ENCODE results near the gene MAPK7.

MAPK7 gene

GRCh38 chr17:19365833-19366636 lies 12.3 kb upstream of the MAPK7 start:
- no peaks in the 10 kb centered on the region for H3K36me3 ChIP-seq (ENCODE audit: control insufficient read depth, insufficient read depth, low read length)
- H3K27me3 ChIP-seq (replicated peaks; ENCODE audit: control insufficient read depth, insufficient read depth, low read length) = no peaks in the 10 kb centered on the region; the same call in 1 of the 2 replicates
- TF ChIP-seq CTCF (IDR thresholded peaks at IDR 0.05; ENCODE audit: insufficient read depth, low read length, poor library complexity, severe bottlenecking) = no peak
- H3K4me3 ChIP-seq (replicated peaks; ENCODE audit: low read depth, low read length) = no peak overlapping the region
- no peak for DNase-seq (ENCODE audit: extremely low read depth, insufficient read length)

- no peak for TF ChIP-seq CTCF (IDR thresholded peaks at IDR 0.05; ENCODE audit: insufficient read depth, low read length, poor library complexity, severe bottlenecking)
- H3K4me3 ChIP-seq (replicated peaks; ENCODE audit: low read depth, low read length) = no peak overlapping the region
- DNase-seq (ENCODE audit: extremely low read depth, insufficient read length) = no peak
- H3K36me3 ChIP-seq (ENCODE audit: control insufficient read depth, insufficient read depth, low read length) = no peaks in the 10 kb centered on the region
- no peaks in the 10 kb centered on the region; the same call in 1 of the 2 replicates for H3K27me3 ChIP-seq (replicated peaks; ENCODE audit: control insufficient read depth, insufficient read depth, low read length)
These were observed 11.7 kb upstream of the MAPK7 start for GRCh38 chr17:19366637-19366972.

DNA sequence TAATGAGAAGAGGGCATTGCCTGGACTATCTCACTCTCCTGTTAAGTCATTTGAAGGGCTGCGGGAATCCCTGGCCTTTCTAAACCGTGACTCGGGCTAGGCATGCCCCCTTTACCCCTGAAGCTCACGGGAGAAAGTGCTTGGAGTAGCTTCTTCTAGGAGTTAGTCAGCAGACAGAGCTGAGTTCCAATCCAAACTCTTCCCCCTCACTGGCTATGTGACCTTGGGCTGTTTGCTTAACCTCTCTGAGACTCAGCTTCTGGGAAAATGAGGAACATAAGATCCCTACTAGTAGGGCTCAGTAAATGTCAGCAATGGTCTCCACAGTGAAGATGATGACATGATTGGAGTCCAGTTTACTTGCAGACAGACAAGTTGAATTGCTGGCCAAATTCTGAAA lies 10.1 kb upstream of the MAPK7 start:
- Histone ChIP-seq H3K4me3 (replicated peaks; ENCODE audit: low read depth, low read length) (no peak overlapping the region), H3K27me3 (replicated peaks; ENCODE audit: control insufficient read depth, insufficient read depth, low read length) (no peaks in the 10 kb centered on the region; the same call in 1 of the 2 replicates), H3K36me3 (ENCODE audit: control insufficient read depth, insufficient read depth, low read length) (no peaks in the 10 kb centered on the region)
- DNase-seq (ENCODE audit: extremely low read depth, insufficient read length) = no peak
- no peak for TF ChIP-seq CTCF (IDR thresholded peaks at IDR 0.05; ENCODE audit: insufficient read depth, low read length, poor library complexity, severe bottlenecking)

GRCh38 chr17:19369107-19369778 lies 9.1 kb upstream of the MAPK7 start:
- no peak for DNase-seq (ENCODE audit: extremely low read depth, insufficient read length)
- TF ChIP-seq CTCF (IDR thresholded peaks at IDR 0.05; ENCODE audit: insufficient read depth, low read length, poor library complexity, severe bottlenecking) = no peak
- Histone ChIP-seq H3K36me3 (ENCODE audit: control insufficient read depth, insufficient read depth, low read length) (no peaks in the 10 kb centered on the region), H3K27me3 (replicated peaks; ENCODE audit: control insufficient read depth, insufficient read depth, low read length) (no peaks in the 10 kb centered on the region; the same call in 1 of the 2 replicates), H3K4me3 (replicated peaks; ENCODE audit: low read depth, low read length) (no peak overlapping the region)

DNA sequence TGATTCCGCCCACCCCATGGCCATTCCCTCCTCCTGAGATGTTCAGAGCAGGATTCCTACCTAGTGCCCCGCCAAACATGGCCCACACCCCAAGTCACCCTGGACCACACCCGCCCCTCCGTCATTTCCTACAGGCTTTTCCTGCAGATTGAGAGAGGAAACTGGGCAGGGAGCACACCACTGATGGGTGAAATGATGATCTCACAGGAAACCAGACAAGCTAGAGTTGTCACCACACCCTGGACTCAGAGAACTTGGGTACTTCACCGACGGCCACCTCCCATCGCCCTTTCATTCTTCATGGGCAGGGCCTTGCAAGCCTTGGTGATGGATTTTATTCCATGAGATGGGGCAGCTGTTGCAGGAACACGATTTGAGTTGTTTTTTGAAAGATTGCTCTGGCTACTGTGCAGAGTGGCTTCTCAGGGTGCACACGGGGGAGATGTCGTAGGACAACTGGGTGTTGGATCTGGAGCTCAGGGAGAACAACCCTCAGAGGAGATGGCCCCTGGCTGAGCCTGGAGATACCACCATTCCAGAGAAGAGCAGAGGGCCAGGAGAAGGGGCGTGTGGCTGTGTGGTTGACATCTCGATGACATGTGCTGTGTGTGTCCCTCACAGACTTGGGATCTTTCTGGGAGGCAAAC lies 8.3 kb upstream of the MAPK7 start:
- no peak for TF ChIP-seq CTCF (IDR thresholded peaks at IDR 0.05; ENCODE audit: insufficient read depth, low read length, poor library complexity, severe bottlenecking)
- Histone ChIP-seq H3K4me3 (replicated peaks; ENCODE audit: low read depth, low read length) (no peak overlapping the region), H3K27me3 (replicated peaks; ENCODE audit: control insufficient read depth, insufficient read depth, low read length) (no peaks in the 10 kb centered on the region), H3K36me3 (ENCODE audit: control insufficient read depth, insufficient read depth, low read length) (no peaks in the 10 kb centered on the region)
- no peak for DNase-seq (ENCODE audit: extremely low read depth, insufficient read length)

All from GM06990 (cell line).